HG03354 (cell line): ENCODE results near the gene CD180.

ENCODE experiments used
- ATAC-seq: cut with Tn5 transposase; IDR thresholded peaks from one replicate; pipeline ENCODE4 v1.9.1; 2021; ENCODE audit warnings: mild to moderate bottlenecking; ENCODE audit not compliant: unreplicated experiment, poor library complexity, severe bottlenecking

CD180 gene

DNA sequence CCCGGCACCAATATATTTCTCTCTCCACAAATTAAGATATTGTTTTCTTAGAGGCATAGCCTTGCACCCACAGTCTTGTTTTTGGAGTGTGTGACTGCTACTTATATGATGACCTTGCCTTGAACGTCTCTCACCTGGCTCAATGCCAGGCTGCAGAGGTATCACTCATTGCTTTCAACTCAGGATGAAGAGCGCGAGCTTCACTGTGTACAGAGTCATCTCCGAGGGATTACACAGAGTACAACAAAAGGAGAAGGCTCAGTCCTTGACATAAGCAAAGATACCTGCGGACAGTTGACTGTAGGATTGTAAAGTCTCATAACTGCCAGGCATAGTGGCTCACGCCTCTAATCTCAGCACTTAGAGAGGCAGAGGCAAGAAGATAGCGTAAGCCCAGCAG, 53.8 kb downstream of the CD180 start:
- ATAC-seq = no peak

DNA sequence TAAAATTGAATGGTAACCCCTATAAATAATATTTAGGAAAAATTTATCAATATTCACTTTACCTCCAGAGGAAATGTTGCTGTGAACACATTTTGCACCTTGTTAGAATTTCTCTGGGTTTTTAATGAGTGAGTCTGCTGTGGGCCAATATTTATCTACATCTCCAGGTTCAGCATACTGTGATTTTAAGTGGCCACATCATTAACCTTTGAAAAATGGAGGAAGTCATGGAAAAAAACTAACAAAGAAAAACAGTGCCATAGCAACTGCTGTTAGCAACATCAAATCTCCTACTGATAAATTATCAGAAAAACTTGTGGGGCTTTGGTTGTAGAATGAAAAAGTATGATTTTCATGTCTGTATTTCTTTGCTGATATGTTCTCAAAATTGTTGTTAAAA, 55.0 kb downstream of the CD180 start:
- no peak for ATAC-seq

DNA sequence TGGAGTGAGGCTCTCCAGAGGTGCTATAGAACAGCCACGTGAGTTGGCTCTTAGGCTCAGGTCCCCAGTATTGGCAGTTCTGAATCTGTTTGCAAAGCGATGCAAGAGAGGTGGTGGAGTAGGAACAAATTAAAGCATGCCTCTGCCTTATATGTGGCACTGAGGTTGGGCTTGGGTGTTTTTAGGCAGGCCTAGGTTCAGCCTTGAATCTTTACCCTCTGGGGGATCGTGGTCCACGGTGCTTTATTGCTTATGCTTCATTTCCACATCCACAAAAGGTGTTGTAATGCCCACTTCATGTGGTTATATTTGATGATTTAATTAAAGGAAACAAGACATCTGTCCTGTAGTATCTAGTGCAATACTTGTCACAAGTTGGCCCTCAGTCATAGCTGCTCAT, 56.2 kb downstream of the CD180 start:
- no peak for ATAC-seq

DNA sequence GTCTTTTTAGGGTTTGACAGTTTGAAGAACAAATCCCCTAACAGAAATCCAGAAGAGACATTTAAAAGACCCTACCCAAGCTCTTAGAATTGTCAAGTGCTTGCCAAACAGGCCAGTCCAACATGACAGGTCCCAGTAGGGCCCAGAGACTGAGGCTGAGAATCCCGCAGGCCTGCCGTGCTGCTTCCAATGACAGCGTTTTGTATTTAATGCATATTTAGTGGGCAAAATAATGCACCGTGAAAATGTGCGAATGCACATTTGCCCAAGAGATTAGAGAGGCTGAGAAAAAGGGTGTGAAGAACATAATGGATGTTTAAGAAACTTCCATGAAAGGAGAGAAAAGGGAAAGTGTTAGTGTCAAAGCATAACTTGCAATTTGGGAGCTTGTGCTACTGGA, 57.6 kb downstream of the CD180 start:
- no peak for ATAC-seq

DNA sequence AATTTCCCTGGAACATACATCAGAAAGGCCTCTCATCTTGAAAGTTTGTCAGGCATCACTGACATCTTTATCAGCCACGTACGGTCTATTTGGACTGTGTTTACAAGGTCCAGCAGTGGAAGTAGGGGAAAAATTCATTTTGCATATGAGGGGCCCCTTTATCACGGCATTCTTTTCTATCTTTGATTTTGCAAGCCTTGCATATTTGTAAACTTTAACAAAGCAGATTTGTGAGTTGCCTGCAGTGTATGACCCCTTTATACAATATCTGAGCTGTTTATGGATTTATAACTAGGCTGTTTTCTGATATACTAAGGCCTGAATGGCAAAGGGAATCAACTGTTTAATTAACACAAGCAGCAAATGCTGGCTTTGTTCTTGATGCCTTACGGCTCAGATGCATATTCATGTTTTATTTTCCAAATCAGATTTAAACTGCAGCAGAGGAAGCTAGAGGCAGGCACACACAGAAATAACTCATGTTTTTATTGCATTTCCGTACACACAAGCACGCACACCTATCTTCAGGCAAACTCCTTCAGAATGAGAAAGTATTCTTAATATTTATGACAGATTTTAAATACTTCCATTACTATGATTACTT, 61.1 kb downstream of the CD180 start:
- ATAC-seq = no peak

DNA sequence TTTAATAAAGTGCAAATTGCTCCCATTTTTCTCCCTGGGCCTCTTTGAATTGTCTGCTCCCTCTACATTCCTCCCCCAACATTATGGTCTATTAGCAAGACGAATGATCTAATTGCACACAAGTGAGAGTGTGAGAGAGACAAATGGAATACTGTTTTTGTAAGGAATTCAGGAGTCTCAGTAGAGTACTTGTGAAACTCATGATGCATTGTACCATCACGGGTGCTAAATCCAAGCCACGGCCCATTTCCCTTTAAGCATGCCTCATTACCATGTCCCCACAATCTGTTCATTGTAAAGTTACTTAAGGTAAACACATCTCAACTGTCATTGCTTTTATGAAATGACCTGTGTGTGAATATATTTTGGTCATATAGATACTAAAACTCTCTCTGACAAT, 62.8 kb downstream of the CD180 start:
- ATAC-seq = no peak

DNA sequence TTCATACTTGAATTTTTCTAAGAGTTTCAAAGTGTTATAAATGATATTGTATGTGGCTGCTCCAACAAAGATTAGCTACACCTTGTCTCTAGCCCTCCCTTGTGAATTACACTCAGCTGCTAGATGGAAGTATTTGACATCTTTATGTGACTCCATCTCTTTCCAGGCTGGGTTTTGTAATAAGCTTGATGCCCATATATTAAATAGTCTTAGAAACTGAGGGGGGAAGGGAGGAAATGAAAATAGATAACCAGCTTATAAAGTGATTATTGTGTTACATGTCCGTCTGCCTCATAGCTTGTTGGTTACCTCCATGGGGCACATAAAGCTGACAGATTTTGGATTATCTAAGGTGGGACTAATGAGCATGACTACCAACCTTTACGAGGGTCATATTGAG, 63.4 kb downstream of the CD180 start:
- no peak for ATAC-seq

DNA sequence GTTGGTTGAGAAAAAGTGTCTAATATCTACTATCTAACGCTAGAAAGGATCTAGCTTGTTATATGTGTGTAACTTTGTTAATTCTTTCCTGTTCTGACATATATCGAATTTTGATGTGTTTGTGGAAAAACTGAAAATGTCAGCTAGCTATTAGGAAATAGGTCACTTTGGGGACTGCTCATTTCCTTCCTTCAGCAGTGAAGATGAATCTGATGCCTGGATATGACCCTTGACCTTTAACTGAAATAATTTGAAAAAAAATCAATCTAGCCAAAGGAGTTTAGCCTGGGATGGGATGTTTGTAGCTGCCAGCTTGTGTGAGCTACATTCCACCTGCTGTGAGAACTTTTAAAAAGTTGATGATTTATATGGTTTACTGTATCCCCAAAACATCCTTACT, 66.8 kb downstream of the CD180 start:
- no peak for ATAC-seq
